T-helper 1 cell (primary cell): Measurements from ENCODE around the gene ENO2.
A peak's percentile ranks its signal among the peaks of the same experiment; 100 is the strongest.

Source experiments
- DNase-seq, 5 donors: peaks; one replicate each; pipeline ENCODE4 v3.0.0-alpha.2; 2012 to 2020

ENO2 gene

GRCh38 chr12:6950811-6951540, 36.6 kb downstream of the ENO2 start, which contains the start of gene PTPN6:
Gene PTPN6 (plus strand): TSS chr12:6951356. CDS start chr12:6951513, 157 bp downstream.
- DNase-seq: peak in 1 of 5 donors; percentile 68

- peak in 2 of 5 donors; percentile 24 to 36 for DNase-seq
Observed at GRCh38 chr12:6951551-6952120, 37.3 kb downstream of the ENO2 start.

- DNase-seq: peak in 1 of 5 donors; percentile 13
Observed at GRCh38 chr12:6952121-6952862, 37.9 kb downstream of the ENO2 start.

GRCh38 chr12:6952863-6953441, 38.6 kb downstream of the ENO2 start:
- DNase-seq: no peak

- DNase-seq: peak; percentile 60 to 75 (median 73)
Observed at GRCh38 chr12:6953442-6954315, 39.3 kb downstream of the ENO2 start.

GRCh38 chr12:6954316-6955107, 40.1 kb downstream of the ENO2 start:
- no peak for DNase-seq

GRCh38 chr12:6955108-6956020, 41.0 kb downstream of the ENO2 start:
- DNase-seq: no peak

GRCh38 chr12:6956021-6956727, 41.8 kb downstream of the ENO2 start:
- no peak for DNase-seq

- peak in 1 of 5 donors; percentile 47 for DNase-seq
Observed at GRCh38 chr12:6957151-6957701, 42.8 kb downstream of the ENO2 start.

- DNase-seq: no peak
Observed at GRCh38 chr12:6957741-6958608, 43.6 kb downstream of the ENO2 start.

GRCh38 chr12:6958609-6959057, 44.3 kb downstream of the ENO2 start:
- no peak for DNase-seq

GRCh38 chr12:6959058-6959804, 44.9 kb downstream of the ENO2 start:
- peak; percentile 62 to 83 (median 73) for DNase-seq

GRCh38 chr12:6959805-6960592, 45.6 kb downstream of the ENO2 start:
- DNase-seq: no peak

- peak in 1 of 5 donors; percentile 85 for DNase-seq
Observed at GRCh38 chr12:6960593-6961277, 46.4 kb downstream of the ENO2 start.

GRCh38 chr12:6961278-6961694, 46.9 kb downstream of the ENO2 start:
- peak; percentile 79 to 93 (median 85) for DNase-seq
